ENCODE measurements around the gene CYP2S1. TPM values are rescaled to one million over a fixed set of nuclear protein-coding genes. Genes with fewer than 3 reads are reported as not detected.

Gene CYP2S1
- total RNA-seq, 2 donors from 2014 or later: 0.75 to 1.1 TPM

DNA sequence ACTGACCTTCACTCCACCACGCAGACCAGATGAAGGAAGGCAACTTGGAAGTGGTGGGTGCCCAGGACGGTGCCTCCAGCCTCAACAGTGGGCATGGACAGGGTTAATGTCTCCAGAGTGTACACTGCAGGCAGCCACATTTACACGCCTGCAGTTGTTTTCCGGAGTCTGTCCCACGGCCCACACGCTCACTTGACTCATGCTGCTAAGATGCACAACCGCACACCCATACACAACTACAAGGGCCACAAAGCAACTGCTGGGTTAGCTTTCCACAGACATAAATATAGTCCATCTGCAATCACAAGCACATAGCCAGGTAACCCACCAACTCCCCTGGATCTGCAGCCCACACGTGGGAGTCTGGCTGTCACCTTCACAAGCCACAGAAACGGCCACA, 13.4 kb downstream of the CYP2S1 start:
- peaks cover 12% of the 10 kb centered on the region for H3K4me1 Mint-ChIP-seq
- no peak overlapping the region for H3K4me3 Mint-ChIP-seq
- peak overlapping the region; percentile 62 for H3K27ac Mint-ChIP-seq
- DNase-seq (no peak), ATAC-seq (no peak)
- H3K9me3 ChIP-seq (ENCODE audit: control insufficient read depth, low read length, poor library complexity, severe bottlenecking): no peaks in the 10 kb centered on the region
- no peaks in the 10 kb centered on the region for H3K27me3 Mint-ChIP-seq
- no peaks in the 10 kb centered on the region for H3K36me3 Mint-ChIP-seq (ENCODE audit: low read depth)

DNA sequence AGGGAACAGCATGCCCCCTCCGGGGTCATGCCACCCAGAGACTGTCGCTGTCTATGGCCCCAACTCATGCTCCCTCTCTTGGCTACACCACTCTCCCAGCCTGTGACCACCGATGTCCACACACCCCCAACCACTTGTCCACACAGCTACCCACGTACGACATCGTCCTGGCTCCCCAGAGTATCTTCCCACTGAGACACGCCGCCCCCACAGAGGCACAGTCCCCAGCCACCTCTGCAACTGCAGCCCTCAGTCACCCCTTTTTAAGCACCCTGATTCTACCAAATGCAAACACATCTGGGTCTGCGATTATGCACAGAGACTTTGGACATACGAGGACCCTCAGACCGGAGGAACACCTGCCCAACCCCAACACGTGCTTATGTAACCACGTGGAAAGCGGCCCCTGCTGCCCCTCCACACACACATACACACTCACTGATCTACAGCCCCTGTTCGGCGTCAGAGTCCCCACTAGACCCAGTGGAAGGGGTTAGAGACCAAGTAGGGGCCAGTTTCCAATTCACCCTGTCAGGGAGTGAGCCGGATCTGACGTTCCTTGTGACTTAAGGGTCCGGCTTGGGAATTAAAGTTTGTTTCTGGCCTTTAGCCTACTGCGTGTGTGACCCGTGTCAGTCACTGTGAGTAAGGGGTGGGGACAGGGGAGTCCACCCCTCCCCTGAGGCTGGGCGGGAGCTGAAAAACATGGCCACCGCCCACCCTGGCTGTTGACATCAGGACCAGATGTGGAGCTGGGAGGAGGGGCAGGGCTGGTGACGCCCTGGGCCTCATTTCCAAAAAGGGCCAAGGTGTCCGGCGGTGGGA, 14.1 kb downstream of the CYP2S1 start:
- no peak for DNase-seq
- Mint-ChIP-seq H3K27ac (peak overlapping the region; percentile 62), H3K27me3 (no peaks in the 10 kb centered on the region), H3K4me3 (no peak overlapping the region), H3K4me1 (peaks cover 12% of the 10 kb centered on the region), H3K36me3 (ENCODE audit: low read depth) (no peaks in the 10 kb centered on the region)
- H3K9me3 ChIP-seq (ENCODE audit: control insufficient read depth, low read length, poor library complexity, severe bottlenecking): no peaks in the 10 kb centered on the region
- ATAC-seq: no peak

DNA sequence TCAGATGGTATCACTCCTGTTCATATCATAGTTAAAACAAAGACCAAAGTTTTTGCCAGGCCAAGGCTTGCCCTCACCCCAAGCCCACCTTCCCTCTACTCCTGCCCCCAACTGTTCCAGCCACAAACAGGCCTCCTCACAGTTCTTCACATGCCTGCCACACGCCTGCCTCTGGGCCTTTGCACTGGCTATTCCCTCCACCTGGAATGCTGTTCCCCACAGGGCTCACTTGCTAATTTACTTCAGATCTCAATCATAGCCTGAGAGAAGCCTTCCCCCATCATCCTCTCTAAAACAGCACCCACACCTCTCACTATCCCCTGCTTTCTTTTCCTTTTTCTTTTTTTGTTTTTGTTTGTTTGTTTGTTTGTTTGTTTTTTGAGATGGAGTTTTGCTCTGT, 21.1 kb downstream of the CYP2S1 start:
- H3K27me3 Mint-ChIP-seq: peaks cover 16% of the 10 kb centered on the region
- H3K36me3 Mint-ChIP-seq (ENCODE audit: low read depth): no peaks in the 10 kb centered on the region
- no peak for DNase-seq
- no peak overlapping the region for H3K4me3 Mint-ChIP-seq
- H3K27ac Mint-ChIP-seq: no peak overlapping the region
- no peaks in the 10 kb centered on the region for H3K9me3 ChIP-seq (ENCODE audit: control insufficient read depth, low read length, poor library complexity, severe bottlenecking)
- peaks cover 5% of the 10 kb centered on the region for H3K4me1 Mint-ChIP-seq
- no peak for ATAC-seq

DNA sequence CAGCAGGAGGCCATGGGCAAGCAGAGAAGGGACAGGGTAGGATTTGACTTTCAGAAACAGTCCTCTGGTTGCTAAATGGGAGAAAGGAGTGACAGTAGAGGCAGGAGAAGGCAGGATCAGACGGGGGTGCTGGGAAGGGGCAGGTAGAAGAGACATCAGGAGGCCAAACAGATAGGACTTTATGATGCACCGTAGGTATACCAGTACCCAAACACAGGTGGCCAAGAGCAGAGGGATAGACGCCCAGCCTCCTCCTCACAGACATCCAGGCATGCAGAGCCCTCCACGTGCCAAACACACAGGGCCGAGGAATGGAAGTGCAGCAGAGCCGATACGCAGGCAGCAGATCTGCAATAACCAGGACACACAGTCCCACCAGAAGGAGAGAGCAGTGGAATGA, 24.7 kb downstream of the CYP2S1 start:
- peaks cover 46% of the 10 kb centered on the region for H3K27me3 Mint-ChIP-seq
- peak overlapping the region; percentile 63 for H3K4me3 Mint-ChIP-seq
- H3K27ac Mint-ChIP-seq: no peak overlapping the region

DNA sequence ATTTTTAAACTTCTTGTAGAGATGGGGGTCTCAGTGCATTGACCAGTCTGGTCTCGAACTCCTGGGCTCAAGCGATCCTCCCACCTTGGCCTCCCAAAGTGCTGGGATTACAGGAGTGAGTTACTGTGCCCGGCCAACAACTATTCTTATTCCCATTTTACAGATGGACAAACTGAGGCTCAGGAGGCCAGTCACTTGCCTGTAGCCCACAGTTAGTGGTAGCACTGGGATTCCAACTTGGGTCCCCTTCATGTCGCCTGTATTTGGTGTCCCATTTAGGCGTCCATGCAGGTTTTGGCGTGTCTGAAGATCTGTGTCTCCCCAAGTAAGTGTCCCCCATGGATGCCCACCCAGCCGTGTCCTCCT, 25.2 kb downstream of the CYP2S1 start:
- Mint-ChIP-seq H3K27ac (no peak overlapping the region), H3K27me3 (peaks cover 46% of the 10 kb centered on the region), H3K36me3 (ENCODE audit: low read depth) (peaks cover 8% of the 10 kb centered on the region), H3K4me3 (peak overlapping the region; percentile 41), H3K4me1 (peaks cover 17% of the 10 kb centered on the region)
- no peaks in the 10 kb centered on the region for H3K9me3 ChIP-seq (ENCODE audit: control insufficient read depth, low read length, poor library complexity, severe bottlenecking)
- ATAC-seq: no peak
- DNase-seq: no peak

More for the DNA sequence above, 24.7 kb downstream of the CYP2S1 start:
- peaks cover 8% of the 10 kb centered on the region for H3K36me3 Mint-ChIP-seq (ENCODE audit: low read depth)
- DNase-seq: no peak
- H3K9me3 ChIP-seq (ENCODE audit: control insufficient read depth, low read length, poor library complexity, severe bottlenecking): no peaks in the 10 kb centered on the region
- ATAC-seq: no peak
- H3K4me1 Mint-ChIP-seq: peaks cover 17% of the 10 kb centered on the region

DNA sequence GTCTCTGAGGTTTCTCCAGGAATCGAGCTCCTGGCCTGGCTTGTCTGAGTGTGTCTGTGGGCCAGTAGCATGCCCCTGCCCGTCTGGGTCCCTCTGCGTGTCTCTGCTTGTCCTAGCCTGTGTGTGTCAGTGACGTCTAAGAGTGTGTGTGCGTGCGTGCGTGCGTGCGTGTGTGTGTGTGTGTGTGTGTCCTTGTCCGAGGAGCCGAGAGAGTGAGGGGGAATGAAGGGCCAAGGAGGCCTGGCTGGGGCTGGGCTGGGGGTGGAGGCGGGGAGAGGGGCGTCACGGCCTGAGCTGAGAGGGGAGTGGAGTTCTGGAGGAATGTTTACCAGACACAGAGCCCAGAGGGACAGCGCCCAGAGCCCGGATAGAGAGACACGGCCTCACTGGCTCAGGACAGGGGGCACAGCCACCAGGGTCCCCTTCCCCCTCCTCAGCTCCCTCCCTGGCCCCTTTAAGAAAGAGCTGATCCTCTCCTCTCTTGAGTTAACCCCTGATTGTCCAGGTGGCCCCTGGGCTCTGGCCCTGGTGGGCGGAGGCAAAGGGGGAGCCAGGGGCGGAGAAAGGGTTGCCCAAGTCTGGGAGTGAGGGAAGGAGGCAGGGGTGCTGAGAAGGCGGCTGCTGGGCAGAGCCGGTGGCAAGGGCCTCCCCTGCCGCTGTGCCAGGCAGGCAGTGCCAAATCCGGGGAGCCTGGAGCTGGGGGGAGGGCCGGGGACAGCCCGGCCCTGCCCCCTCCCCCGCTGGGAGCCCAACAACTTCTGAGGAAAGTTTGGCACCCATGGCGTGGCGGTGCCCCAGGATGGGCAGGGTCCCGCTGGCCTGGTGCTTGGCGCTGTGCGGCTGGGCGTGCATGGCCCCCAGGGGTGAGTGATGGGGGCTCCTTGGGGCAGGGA, 25.8 kb downstream of the CYP2S1 start, which contains the start of gene AXL:
TSS of gene AXL (plus strand) at position 609 of the 893 bp plus-strand sequence. CDS start at position 779, 170 bp downstream.
- Mint-ChIP-seq H3K4me1 (peaks cover 20% of the 10 kb centered on the region), H3K4me3 (peak within 1 kb of the TSS; percentile 41), H3K36me3 (ENCODE audit: low read depth) (peaks cover 8% of the 10 kb centered on the region), H3K27ac (no peak within 1 kb of the TSS), H3K27me3 (peaks cover 46% of the 10 kb centered on the region)
- DNase-seq (no peak), ATAC-seq (no peak)
- H3K9me3 ChIP-seq (ENCODE audit: control insufficient read depth, low read length, poor library complexity, severe bottlenecking): no peaks in the 10 kb centered on the region

DNA sequence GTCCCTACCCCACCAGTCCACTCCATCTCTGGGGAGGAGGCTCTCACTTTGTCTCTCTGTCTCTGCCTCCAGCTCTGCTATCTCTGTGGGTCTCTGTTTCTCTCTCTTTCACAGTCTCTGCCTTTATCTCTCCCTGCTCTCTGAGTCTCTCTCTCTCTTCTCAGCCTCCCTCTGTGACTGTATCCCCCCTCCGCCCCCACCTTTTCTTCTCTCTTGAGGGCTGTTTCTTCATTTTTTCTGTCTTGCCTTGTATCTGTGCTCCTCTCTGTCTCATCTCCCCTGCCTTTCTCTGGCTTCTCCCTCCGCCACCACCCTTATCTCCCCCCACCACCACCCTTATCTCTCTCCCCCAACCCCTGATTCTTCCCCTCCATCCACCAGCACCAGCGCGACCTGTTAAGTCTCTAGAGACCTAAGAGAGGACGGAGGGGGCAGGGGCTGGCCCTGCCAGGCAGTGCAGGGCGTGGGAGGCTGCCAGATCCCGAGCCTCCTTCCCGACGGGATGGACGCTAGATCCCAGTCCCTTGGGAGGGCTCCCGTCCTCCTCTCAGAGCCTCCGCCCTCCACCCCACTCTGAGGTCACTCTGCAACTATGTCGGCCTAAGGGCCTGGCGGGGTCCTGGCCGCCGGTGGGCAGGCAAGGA, 27.0 kb downstream of the CYP2S1 start:
- Mint-ChIP-seq H3K4me1 (peaks cover 19% of the 10 kb centered on the region), H3K27ac (no peak overlapping the region), H3K27me3 (peaks cover 46% of the 10 kb centered on the region), H3K4me3 (no peak overlapping the region), H3K36me3 (ENCODE audit: low read depth) (peaks cover 8% of the 10 kb centered on the region)
- ATAC-seq: no peak
- H3K9me3 ChIP-seq (ENCODE audit: control insufficient read depth, low read length, poor library complexity, severe bottlenecking): no peaks in the 10 kb centered on the region
- no peak for DNase-seq

DNA sequence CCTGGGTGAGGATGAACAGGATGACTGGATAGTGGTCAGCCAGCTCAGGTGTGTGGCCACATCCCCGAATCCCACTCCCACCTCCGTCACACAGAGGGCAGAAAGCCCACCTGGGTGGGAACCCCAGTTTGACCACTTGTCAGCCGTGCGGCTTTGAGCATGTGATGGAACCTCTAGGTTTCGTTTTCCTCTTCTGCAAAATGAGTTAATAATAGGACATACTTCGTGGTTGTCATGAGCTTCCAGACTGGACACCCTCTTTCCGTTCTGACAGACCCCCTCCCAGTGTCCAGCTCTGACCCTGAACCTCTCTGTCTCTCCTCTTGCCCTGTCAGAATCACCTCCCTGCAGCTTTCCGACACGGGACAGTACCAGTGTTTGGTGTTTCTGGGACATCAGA, 27.8 kb downstream of the CYP2S1 start:
- H3K27me3 Mint-ChIP-seq: peaks cover 50% of the 10 kb centered on the region

DNA sequence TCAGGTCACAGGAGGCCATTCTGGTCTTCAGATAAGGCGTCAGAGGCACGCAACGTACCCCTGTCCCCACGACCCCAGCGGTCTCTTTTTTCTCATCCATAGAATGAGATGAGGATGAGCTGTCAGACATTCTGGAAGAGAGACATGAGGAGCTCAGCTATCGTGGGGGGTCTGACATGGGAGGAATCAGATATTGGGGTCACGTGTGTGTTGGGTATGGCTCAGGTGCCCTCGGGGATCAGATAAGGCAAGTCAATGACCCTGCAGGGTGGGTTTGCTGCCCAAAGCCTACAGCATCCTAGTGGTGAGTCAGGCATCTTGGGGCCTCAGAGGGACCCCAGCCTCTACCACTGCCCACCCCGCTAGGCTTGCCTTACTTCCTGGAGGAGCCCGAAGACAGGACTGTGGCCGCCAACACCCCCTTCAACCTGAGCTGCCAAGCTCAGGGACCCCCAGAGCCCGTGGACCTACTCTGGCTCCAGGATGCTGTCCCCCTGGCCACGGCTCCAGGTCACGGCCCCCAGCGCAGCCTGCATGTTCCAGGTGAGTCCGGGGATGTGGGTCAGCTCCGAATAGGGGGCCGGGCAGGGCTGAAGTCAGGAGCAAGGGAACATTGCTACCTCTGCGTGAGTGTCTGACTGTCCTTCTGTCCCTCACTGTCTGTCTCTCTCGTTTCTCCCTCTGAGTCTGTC, 28.6 kb downstream of the CYP2S1 start:
- no peaks in the 10 kb centered on the region for H3K9me3 ChIP-seq (ENCODE audit: control insufficient read depth, low read length, poor library complexity, severe bottlenecking)
- Mint-ChIP-seq H3K27ac (peak overlapping the region; percentile 75), H3K27me3 (peaks cover 47% of the 10 kb centered on the region)

More for the DNA sequence above, 27.8 kb downstream of the CYP2S1 start:
- no peaks in the 10 kb centered on the region for H3K9me3 ChIP-seq (ENCODE audit: control insufficient read depth, low read length, poor library complexity, severe bottlenecking)
- ATAC-seq (no peak), DNase-seq (no peak)
- peaks cover 8% of the 10 kb centered on the region for H3K36me3 Mint-ChIP-seq (ENCODE audit: low read depth)
- H3K4me3 Mint-ChIP-seq: no peak overlapping the region
- peaks cover 23% of the 10 kb centered on the region for H3K4me1 Mint-ChIP-seq
- H3K27ac Mint-ChIP-seq: no peak overlapping the region

DNA sequence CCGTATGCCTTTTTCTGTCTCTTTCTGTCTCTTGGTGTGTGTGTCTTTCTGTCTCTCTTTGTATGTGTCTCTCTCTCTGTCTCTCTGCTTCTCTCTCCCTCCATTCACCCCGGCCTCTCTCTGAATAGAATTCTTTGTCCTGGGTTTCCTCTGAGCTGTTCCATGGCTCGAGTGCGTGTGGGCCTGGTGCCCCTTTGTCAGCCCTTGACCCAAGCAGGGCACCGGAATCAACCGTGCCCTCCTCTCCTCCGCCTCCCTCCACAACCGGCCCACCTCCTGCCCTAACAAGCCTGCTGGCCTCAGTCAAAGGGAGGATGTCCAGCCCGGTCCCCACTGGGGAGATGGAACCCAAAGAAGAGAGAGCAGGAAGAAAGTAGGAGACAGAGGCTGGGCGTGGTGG, 29.2 kb downstream of the CYP2S1 start:
- Mint-ChIP-seq H3K4me1 (peaks cover 32% of the 10 kb centered on the region), H3K36me3 (ENCODE audit: low read depth) (peaks cover 8% of the 10 kb centered on the region), H3K4me3 (no peak overlapping the region), H3K27me3 (peaks cover 42% of the 10 kb centered on the region), H3K27ac (peak overlapping the region; percentile 75)
- no peak for DNase-seq
- no peak for ATAC-seq
- no peaks in the 10 kb centered on the region for H3K9me3 ChIP-seq (ENCODE audit: control insufficient read depth, low read length, poor library complexity, severe bottlenecking)

More for the DNA sequence above, 28.6 kb downstream of the CYP2S1 start:
- DNase-seq: no peak
- no peak for ATAC-seq
- no peak overlapping the region for H3K4me3 Mint-ChIP-seq
- peaks cover 8% of the 10 kb centered on the region for H3K36me3 Mint-ChIP-seq (ENCODE audit: low read depth)
- H3K4me1 Mint-ChIP-seq: peaks cover 27% of the 10 kb centered on the region

DNA sequence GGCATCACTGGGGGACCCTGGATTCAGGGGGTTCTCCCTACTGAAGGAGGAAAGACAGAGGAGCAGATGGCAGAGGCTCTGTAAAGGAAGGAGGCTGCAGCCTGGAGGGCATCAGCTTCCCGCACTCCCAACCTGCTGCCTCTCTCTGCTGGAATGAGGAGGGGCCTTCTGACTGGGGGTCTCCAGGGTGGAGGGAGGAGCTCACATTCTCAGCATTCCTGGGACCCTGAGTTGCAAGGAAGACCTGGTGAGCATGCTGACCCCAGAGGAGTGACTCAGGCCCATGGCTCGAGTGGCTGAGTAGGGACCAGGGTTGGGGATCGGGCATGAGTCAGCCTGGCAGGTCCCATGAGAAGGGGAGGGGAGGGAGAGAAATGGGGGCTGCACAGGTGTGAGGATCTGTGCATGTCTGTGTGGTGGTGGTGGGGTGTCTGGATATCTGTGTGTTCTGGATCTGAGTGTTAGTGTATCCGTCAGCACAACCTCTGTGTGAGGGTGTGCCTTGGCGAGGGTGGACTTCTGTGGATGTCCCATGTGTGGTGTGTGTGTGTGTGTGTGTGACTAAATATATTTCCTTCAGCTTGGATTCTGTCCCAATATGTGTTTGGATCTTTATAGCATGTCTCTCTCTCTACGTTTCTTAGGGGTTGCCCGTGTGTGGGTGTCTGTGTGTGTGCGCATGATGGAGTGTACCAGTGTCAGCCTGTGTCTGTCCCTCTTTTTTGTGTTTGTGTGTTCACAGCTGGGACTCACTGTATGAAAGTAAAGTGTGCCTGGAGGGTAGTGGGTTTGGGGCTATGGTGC, 30.6 kb downstream of the CYP2S1 start:
- no peak overlapping the region for H3K4me3 Mint-ChIP-seq
- DNase-seq (no peak), ATAC-seq (no peak)
- peak overlapping the region; percentile 75 for H3K27ac Mint-ChIP-seq
- H3K4me1 Mint-ChIP-seq: peaks cover 32% of the 10 kb centered on the region
- no peaks in the 10 kb centered on the region for H3K9me3 ChIP-seq (ENCODE audit: control insufficient read depth, low read length, poor library complexity, severe bottlenecking)
- peaks cover 8% of the 10 kb centered on the region for H3K36me3 Mint-ChIP-seq (ENCODE audit: low read depth)
- peaks cover 37% of the 10 kb centered on the region for H3K27me3 Mint-ChIP-seq

DNA sequence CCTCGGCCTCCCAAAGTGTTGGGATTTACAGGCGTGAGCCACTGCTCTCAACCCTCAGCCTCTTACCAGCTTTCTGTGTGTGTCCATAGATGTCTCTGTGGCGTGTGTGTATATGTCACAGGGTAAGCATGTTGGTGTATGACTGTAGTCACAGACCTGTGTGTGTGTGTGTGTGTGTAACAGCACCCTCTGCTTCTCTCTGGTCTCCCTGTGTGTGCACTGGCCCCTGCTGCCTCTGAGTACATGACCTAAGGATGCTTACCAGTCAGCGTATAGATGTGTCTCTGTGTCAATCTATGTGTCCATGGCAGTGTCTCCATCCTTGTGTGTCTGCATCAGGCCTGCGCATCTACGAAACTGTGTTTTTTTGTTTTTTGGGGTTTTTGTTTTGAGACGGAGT, 31.6 kb downstream of the CYP2S1 start:
- DNase-seq (no peak), ATAC-seq (no peak)
- no peak overlapping the region for H3K4me3 Mint-ChIP-seq
- H3K27ac Mint-ChIP-seq: peak overlapping the region; percentile 86
- H3K27me3 Mint-ChIP-seq: peaks cover 32% of the 10 kb centered on the region
- peaks cover 27% of the 10 kb centered on the region for H3K4me1 Mint-ChIP-seq
- H3K9me3 ChIP-seq (ENCODE audit: control insufficient read depth, low read length, poor library complexity, severe bottlenecking): no peaks in the 10 kb centered on the region
- peaks cover 8% of the 10 kb centered on the region for H3K36me3 Mint-ChIP-seq (ENCODE audit: low read depth)

Data from T-helper 17 cell (primary cell).